HEK293 (cell line): Measurements from ENCODE around the gene PALM3.

Experiments used
- BCL11B ChIP-seq: fragments of 450-650 bp; formaldehyde crosslinking; IDR thresholded peaks from 2 replicates; pipeline ENCODE4 v1.5.1; 2016; ENCODE audit warnings: low read depth, missing biosample characterization, missing genetic modification characterization
- INSM2 ChIP-seq: fragments of 450-650 bp; formaldehyde crosslinking; IDR thresholded peaks from 2 replicates; pipeline ENCODE4 v1.5.1; 2016; ENCODE audit warnings: missing biosample characterization, missing genetic modification characterization
- KLF1 ChIP-seq: fragments of 450-650 bp; formaldehyde crosslinking; IDR thresholded peaks from 2 replicates; pipeline ENCODE4 v1.5.1; 2016; ENCODE audit warnings: missing biosample characterization, missing genetic modification characterization
- KLF10 ChIP-seq: fragments of 450-650 bp; IDR thresholded peaks from 2 replicates; pipeline ENCODE4 v1.5.1; 2018; ENCODE audit warnings: missing biosample characterization, mild to moderate bottlenecking, missing genetic modification characterization
- KLF17 ChIP-seq: fragments of 450-650 bp; formaldehyde crosslinking; IDR thresholded peaks from 2 replicates; pipeline ENCODE4 v1.5.1; 2016; ENCODE audit warnings: missing biosample characterization, missing genetic modification characterization
- KLF8 ChIP-seq: fragments of 450-650 bp; formaldehyde crosslinking; IDR thresholded peaks from 2 replicates; pipeline ENCODE4 v1.5.1; 2016; ENCODE audit warnings: missing biosample characterization, missing genetic modification characterization
- KLF9 ChIP-seq: fragments of 450-650 bp; formaldehyde crosslinking; IDR thresholded peaks from 2 replicates; pipeline ENCODE4 v1.5.1; 2016; ENCODE audit warnings: missing biosample characterization, missing genetic modification characterization, low read depth
- OSR2 ChIP-seq: fragments of 450-650 bp; formaldehyde crosslinking; IDR thresholded peaks from 2 replicates; pipeline ENCODE4 v1.5.1; 2016; ENCODE audit warnings: missing biosample characterization, missing genetic modification characterization
- PRDM6 ChIP-seq: fragments of 450-650 bp; formaldehyde crosslinking; IDR thresholded peaks from 2 replicates; pipeline ENCODE4 v1.5.1; 2017; ENCODE audit warnings: missing biosample characterization, missing genetic modification characterization
- SP2 ChIP-seq: fragments of 450-650 bp; formaldehyde crosslinking; IDR thresholded peaks from 2 replicates; pipeline ENCODE4 v1.5.1; 2016; ENCODE audit warnings: missing biosample characterization, missing genetic modification characterization
- SP3 ChIP-seq: fragments of 450-650 bp; formaldehyde crosslinking; IDR thresholded peaks from 2 replicates; pipeline ENCODE4 v1.5.1; 2016; ENCODE audit warnings: missing biosample characterization, missing genetic modification characterization
- WT1 ChIP-seq: fragments of 450-650 bp; formaldehyde crosslinking; IDR thresholded peaks from 2 replicates; pipeline ENCODE4 v1.5.1; 2016; ENCODE audit warnings: missing biosample characterization, missing genetic modification characterization
- YY1 ChIP-seq: fragments of 450-650 bp; formaldehyde crosslinking; IDR thresholded peaks from 2 replicates; pipeline ENCODE4 v1.5.1; 2018; ENCODE audit warnings: missing biosample characterization, missing genetic modification characterization
- ZBTB8A ChIP-seq: fragments of 450-650 bp; formaldehyde crosslinking; IDR thresholded peaks from 2 replicates; pipeline ENCODE4 v1.5.1; 2016; ENCODE audit warnings: missing biosample characterization, missing genetic modification characterization
- ZEB2 ChIP-seq: fragments of 450-650 bp; formaldehyde crosslinking; IDR thresholded peaks from 2 replicates; pipeline ENCODE4 v1.5.1; 2016; ENCODE audit warnings: missing biosample characterization, missing genetic modification characterization
- ZFP69B ChIP-seq: fragments of 450-650 bp; formaldehyde crosslinking; IDR thresholded peaks from 2 replicates; pipeline ENCODE4 v1.5.1; 2016; ENCODE audit warnings: missing biosample characterization, missing genetic modification characterization
- ZIC2 ChIP-seq: fragments of 450-650 bp; formaldehyde crosslinking; IDR thresholded peaks from 2 replicates; pipeline ENCODE4 v1.5.1; 2016; ENCODE audit warnings: missing biosample characterization, missing genetic modification characterization
- ZNF112 ChIP-seq: fragments of 450-650 bp; formaldehyde crosslinking; IDR thresholded peaks from 2 replicates; pipeline ENCODE4 v1.5.0; 2017; ENCODE audit warnings: missing biosample characterization, missing genetic modification characterization
- ZNF146 ChIP-seq: fragments of 450-650 bp; formaldehyde crosslinking; IDR thresholded peaks from 2 replicates; pipeline ENCODE4 v1.5.1; 2016; ENCODE audit warnings: missing biosample characterization, missing genetic modification characterization
- ZNF148 ChIP-seq: fragments of 450-650 bp; formaldehyde crosslinking; IDR thresholded peaks from 2 replicates; pipeline ENCODE4 v1.5.0; 2017; ENCODE audit warnings: missing biosample characterization, missing genetic modification characterization, borderline replicate concordance
- ZNF202 ChIP-seq: fragments of 450-650 bp; formaldehyde crosslinking; IDR thresholded peaks from 2 replicates; pipeline ENCODE4 v1.5.1; 2016; ENCODE audit warnings: missing biosample characterization, missing genetic modification characterization, borderline replicate concordance
- ZNF214 ChIP-seq: fragments of 450-650 bp; formaldehyde crosslinking; IDR thresholded peaks from 2 replicates; pipeline ENCODE4 v1.5.1; 2017; ENCODE audit warnings: missing biosample characterization, mild to moderate bottlenecking, missing genetic modification characterization, borderline replicate concordance
- ZNF341 ChIP-seq: fragments of 450-650 bp; formaldehyde crosslinking; IDR thresholded peaks from 2 replicates; pipeline ENCODE4; 2016; ENCODE audit warnings: low read depth, missing biosample characterization, missing genetic modification characterization
- ZNF580 ChIP-seq: fragments of 450-650 bp; formaldehyde crosslinking; IDR thresholded peaks from 2 replicates; pipeline ENCODE4 v1.5.1; 2016; ENCODE audit warnings: missing biosample characterization, missing genetic modification characterization
- ZNF639 ChIP-seq: fragments of 450-650 bp; formaldehyde crosslinking; IDR thresholded peaks from 2 replicates; pipeline ENCODE4 v1.5.1; 2016; ENCODE audit warnings: missing biosample characterization, missing genetic modification characterization
- ZNF660 ChIP-seq: fragments of 450-650 bp; IDR thresholded peaks from 2 replicates; pipeline ENCODE4 v1.5.1; 2018; ENCODE audit warnings: missing biosample characterization, mild to moderate bottlenecking, missing genetic modification characterization
- ZNF664 ChIP-seq: fragments of 450-650 bp; formaldehyde crosslinking; IDR thresholded peaks from 2 replicates; pipeline ENCODE4 v1.5.1; 2016; ENCODE audit warnings: missing biosample characterization, missing genetic modification characterization
- ZNF707 ChIP-seq: fragments of 450-650 bp; formaldehyde crosslinking; IDR thresholded peaks from 2 replicates; pipeline ENCODE4 v1.5.1; 2016; ENCODE audit warnings: missing biosample characterization, missing genetic modification characterization
- ZSCAN16 ChIP-seq: fragments of 450-650 bp; formaldehyde crosslinking; IDR thresholded peaks from 2 replicates; pipeline ENCODE4 v1.5.1; 2016; ENCODE audit warnings: missing biosample characterization, missing genetic modification characterization
- ZSCAN23 ChIP-seq: fragments of 450-650 bp; formaldehyde crosslinking; IDR thresholded peaks from 2 replicates; pipeline ENCODE4 v1.5.1; 2016; ENCODE audit warnings: missing biosample characterization, missing genetic modification characterization
- ZSCAN30 ChIP-seq: fragments of 450-650 bp; IDR thresholded peaks from 2 replicates; pipeline ENCODE4 v1.5.1; 2018; ENCODE audit warnings: missing biosample characterization, mild to moderate bottlenecking, missing genetic modification characterization, moderate library complexity

The PALM3 gene

GRCh38 chr19:14005349-14006084 is 56.4 kb downstream of the PALM3 start (continued):
- TF ChIP-seq INSM2 (tag by site-specific recombination) (0 out of 2 replicates have a peak, but pooled peaks have one; percentile 34), ZEB2 (peak; percentile 39; the same call in 1 of the 2 replicates), SP3 (tag by site-specific recombination) (peak; percentile 81), PRDM6 (no peak), ZNF660 (0 out of 2 replicates have a peak, but pooled peaks have one; percentile 40), ZFP69B (tag by site-specific recombination) (peak; percentile 26; the same call in 1 of the 2 replicates), ZNF112 (no peak), ZNF664 (tag by site-specific recombination) (0 out of 2 replicates have a peak, but pooled peaks have one; percentile 20), KLF1 (tag by site-specific recombination) (peak; percentile 59), ZNF341 (tag by site-specific recombination) (no peak), ZSCAN23 (tag by site-specific recombination) (peak; percentile 64), ZNF580 (tag by site-specific recombination) (peak; percentile 96), ZNF707 (tag by site-specific recombination) (no peak), ZSCAN30 (peak; percentile 90), WT1 (tag by site-specific recombination) (peak; percentile 53), ZNF639 (tag by site-specific recombination) (peak; percentile 76), ZNF214 (tag by site-specific recombination) (no peak), ZBTB8A (peak; percentile 32; the same call in 1 of the 2 replicates), YY1 (no peak), SP2 (tag by site-specific recombination) (peak; percentile 77), ZNF202 (tag by site-specific recombination) (no peak), KLF10 (peak; percentile 31; the same call in 1 of the 2 replicates), ZIC2 (tag by site-specific recombination) (no peak), BCL11B (0 out of 2 replicates have a peak, but pooled peaks have one; percentile 20), KLF9 (tag by site-specific recombination) (peak; percentile 68; the same call in 1 of the 2 replicates), KLF17 (peak; percentile 72), KLF8 (tag by site-specific recombination) (peak; percentile 79), ZSCAN16 (no peak), ZNF146 (peak; percentile 25; the same call in 1 of the 2 replicates), ZNF148 (0 out of 2 replicates have a peak, but pooled peaks have one; percentile 40), OSR2 (tag by site-specific recombination) (no peak)
